Measurements from ENCODE around the gene GSTO1.

The GSTO1 gene

DNA sequence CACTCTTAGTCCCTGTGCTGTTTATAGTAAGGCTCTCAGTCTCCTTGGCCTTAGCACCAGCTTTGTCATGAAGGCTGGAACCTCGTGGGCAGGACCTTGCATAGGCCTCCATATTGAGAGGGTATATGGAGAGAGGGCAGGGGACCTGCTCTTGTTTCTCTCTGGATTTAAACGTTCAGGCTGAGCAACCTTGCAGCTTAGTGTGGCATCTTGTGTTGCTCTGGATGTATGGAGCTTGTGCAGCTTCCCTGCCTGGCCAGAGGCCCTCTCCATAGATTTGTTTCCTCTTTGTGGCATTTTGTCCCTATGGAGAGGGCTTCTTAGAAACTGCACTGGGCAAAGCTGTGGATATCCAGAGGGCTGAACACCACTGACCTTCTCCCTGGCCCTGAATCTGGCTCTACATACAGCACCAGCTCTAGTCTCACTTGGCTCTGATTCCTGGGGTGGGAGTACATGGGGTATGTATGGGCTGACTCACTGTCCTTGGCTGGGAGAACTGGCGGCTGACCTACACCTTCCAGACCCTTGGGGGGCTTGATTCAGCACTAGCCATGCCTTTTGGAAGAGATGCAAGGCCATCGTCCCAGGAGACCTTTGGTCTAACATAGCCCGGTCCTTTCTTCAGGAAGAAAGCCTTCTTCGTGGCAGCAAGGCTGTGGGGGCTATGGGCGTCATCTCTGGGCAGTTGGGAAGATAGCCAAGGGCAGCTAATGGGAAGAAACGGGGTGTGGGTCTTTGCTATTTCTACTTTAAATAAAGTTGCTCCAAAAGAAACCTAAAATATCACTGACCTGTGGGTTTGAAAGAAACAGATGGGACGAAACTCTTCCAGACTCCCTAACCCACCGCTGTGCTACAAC, 53.1 kb downstream of the GSTO1 start:
- no peak for DNase-seq

DNA sequence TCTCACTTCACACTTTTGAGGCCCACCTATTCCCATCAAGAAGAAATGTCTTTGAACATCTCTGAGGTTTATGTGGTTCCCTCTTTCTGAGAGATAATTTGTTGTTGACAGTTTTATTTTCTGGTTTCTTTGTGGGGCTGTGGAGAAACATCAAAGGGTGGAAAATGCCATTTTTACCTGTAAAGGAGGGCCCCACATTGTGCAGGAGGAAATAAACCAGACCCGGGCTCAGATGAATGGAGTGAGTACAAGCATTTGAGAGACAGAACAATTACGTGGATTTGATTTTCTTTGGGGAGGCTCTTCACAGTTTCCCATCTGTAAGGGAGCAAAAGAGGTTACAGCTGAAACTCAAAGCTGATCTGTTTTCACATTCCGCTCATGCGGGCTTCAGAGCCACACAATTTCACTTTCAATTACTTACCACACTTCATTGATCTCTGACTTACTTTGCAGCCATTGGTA, 53.8 kb downstream of the GSTO1 start:
- no peak for DNase-seq

DNA sequence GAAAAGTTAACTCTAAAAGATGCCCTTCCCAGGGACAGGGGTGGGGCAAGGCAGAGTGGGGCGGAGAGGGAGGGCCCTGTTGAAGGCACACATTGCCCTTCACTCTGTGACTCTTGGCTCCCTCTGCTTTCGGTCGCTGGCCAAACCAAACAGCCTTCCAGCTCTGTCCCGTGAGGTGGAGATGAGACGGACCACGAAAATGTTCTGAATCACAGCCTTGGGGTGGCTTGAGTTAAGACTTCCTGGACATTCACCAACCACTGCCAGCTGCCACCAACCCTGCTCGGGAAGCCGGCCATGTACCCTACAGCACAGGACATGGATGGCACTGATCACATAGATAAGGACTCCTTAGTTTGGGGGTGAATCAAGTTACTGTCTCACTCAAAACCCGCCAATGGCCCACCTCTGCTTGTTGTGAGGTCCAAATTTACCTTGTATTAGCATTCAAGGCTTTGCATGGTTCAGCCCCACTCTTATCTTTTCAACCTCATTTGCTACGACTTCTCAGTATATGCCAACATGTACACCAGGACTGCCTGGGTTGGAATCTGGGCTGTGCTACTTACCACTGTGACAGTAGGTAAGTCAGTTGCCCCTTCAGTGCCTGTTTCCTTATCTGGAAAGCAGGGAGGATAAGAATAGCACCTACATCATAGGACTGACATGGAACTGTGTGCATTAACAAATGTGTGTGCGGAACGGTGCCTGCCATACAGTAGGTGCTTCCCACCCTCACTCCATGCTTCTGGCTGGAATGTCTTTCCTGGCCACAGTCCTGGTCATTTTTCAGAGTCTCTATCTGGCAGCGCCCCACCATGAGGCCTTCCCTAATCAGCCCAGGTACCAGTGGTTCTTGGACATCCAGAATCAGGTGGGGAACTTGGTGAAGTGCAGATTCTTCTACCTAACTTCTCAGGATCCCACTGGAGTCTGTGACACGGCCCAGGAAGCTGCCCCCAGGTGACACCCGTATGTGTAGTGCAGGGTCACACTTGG, 55.6 kb downstream of the GSTO1 start:
- DNase-seq = no peak

DNA sequence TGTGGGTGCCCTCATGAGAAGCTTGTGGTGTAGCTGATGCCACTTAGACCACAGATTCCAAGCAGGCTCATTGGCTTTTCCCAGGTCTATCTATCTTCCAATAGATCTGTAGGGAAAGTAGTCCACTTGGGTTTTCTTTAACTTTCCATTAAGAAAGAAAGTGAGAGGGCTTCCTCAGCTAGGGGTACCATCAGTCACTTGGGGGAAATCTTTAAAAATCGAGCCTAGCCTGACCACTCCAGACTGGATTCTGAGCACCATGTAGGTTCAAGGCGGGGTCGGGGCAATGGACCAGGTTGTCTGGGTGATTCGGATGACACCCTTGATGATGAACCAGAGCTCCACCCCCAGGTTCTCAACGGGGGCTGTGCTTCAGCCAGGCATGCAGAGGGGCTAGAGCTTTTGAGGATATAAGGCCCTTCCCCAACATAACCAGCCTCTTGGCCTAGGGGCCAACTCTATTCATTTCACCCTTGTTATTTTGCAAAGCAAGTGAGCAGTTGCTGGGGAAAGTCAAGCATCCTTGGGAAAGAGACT, 56.6 kb downstream of the GSTO1 start:
- DNase-seq = no peak

DNA sequence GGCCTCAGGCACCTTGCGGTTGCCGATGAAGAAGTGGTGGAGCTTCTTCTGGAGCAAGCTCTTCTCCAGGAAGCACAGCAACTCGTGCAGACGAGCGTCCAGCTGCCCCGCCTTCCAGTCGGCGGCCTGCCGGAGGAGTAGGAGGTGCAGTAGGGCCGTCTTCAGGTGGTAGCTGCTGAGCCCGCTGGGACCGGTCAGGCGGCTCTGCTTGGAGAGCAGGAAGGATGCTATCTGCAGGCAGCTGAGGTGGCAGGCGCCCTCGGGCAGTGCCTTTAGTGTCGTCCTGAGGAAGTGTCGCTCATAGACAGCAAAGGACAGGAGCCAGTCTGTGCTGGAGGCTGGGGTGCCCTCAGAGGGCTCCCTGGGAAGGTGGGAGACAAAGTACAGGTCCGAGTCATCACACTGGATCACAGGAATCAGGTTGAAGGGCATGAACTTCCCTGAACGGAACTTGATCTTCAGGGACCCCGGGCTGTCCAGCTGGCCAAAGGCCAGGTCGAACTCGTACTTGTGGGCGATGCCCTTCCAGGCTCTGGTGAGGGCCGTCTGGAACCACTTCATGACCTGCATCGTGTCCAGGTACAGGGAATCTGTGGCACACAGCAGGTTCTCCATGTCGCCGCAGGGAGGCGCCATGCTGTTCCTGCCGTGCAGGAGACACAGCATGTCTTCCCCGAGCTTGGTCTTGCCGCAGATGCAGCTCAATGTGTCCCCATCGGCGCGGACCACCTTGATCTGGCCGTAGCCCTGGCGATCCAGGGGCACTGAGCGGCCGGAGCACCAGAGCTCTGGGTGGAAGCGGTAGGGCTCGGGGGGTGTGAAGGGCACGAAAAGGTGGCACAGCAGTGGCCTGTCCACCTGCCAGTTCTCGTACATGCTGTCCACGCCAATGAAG, 60.1 kb downstream of the GSTO1 start:
- no peak for DNase-seq

DNA sequence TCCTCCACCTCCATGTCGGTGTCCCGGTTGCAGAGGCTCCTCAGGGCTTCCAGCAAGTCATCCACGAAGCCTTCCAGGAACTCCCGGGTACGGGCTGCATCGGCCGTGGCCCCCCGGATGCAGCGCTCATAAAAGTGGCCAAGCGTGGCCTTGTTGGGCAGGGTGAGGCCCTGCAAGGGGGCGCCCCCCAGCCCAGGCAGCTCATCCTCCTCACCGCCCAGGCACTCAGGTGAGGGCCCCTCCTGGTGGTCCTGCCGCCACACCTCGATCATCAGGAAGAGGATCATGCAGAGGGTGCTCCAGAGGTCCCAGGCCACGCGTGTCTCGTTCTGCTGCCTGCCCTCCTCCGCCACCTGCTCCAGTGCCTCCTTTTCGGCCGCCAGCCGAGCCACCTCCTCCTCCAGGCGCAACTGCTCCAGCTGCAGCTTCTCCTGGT, 60.8 kb downstream of the GSTO1 start:
- DNase-seq = no peak

DNA sequence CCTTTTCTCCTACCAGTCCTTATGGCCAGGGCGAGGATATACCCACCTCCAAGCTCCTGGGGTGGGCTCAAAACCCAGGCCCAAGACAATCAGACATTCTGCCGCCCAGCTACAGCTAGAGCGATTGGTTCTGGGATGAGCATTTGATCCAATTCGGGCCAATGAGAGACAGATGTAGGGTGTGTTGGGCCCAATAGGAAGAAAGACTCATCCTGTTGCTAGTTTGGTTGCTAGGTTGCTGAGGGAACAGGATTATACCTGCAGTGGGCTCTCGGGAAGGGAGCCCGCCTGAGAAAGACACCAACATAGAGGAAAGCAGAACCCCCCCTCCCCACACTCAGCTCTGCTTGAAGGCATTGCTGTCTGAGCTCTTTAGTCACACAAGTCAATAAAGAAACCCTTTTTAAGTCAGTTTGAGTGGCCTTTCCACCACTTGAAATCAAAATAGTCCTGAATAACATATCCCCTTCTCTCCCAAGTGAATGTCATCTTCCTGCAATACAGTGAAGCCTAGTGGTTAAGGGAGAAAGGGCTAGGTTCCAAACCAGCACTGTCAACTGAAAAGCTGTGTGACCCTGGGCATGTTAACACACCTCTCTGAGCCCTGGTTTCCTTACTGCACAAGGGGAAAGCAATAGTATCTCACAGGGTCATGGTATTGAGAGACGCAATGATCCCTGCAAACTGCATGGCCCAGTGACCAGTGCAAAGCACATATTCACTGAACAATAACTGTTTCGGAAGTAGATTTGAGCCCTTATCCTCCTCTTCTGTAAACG, 61.8 kb downstream of the GSTO1 start:
- DNase-seq = no peak

Data from NCI-H510A (cell line).